Measurements from ENCODE around the gene TXNDC5. TPM values are rescaled to one million over a fixed set of nuclear protein-coding genes. Genes with fewer than 3 reads are reported as not detected.

Gene TXNDC5
- total RNA-seq, 1 donor from 2014 or later: 193 TPM

DNA sequence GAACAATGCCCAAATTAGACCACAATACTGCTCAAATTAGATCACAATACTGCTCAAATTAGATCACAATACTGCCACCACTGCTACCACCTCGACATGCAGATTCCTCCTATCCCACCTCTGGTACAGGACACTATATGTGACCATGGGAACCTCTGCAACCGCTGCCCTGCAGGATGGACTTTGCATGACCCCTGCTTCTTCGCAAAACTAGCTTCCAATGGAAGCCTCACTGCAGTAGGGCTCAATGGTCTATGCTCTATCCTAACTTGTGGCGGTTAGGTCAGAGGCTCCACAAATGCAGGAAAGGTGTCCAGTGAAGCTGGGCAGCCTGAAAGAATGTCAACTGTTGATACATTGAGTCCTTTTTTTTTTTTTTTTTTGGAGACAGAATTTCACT lies 7.8 kb upstream of the TXNDC5 start:
- no peaks in the 10 kb centered on the region for H3K9me3 ChIP-seq (ENCODE audit: insufficient read depth, low read depth, low read length)
- no peak overlapping the region for H3K4me3 ChIP-seq (ENCODE audit: insufficient read depth, low read depth, low read length)
- H3K36me3 ChIP-seq (ENCODE audit: insufficient read depth, low read length): no peaks in the 10 kb centered on the region
- H4K20me1 ChIP-seq (ENCODE audit: insufficient read depth, low read length): no peaks in the 10 kb centered on the region
- no peak overlapping the region for H3K27ac ChIP-seq (ENCODE audit: low read depth, low read length)
- FAIRE-seq: no peak
- no peaks in the 10 kb centered on the region for H3K36me3 Mint-ChIP-seq (ENCODE audit: low read depth, unreplicated experiment)
- DNase-seq (ENCODE audit: low read depth): no peak
- H3K27me3 ChIP-seq (ENCODE audit: insufficient read depth, low read length): peaks cover 9% of the 10 kb centered on the region
- no peak overlapping the region for H3K9ac ChIP-seq (ENCODE audit: low read length)
- H3K4me3 Mint-ChIP-seq (ENCODE audit: unreplicated experiment): no peak overlapping the region
- no peaks in the 10 kb centered on the region for H3K9me3 Mint-ChIP-seq (ENCODE audit: unreplicated experiment)
- no peak overlapping the region for H3K27ac Mint-ChIP-seq (ENCODE audit: unreplicated experiment)
- no peak overlapping the region for H3K4me2 ChIP-seq (ENCODE audit: low read length)
- no peak overlapping the region for H2AFZ ChIP-seq (ENCODE audit: low read depth, low read length)
- no peaks in the 10 kb centered on the region for H3K4me1 Mint-ChIP-seq (ENCODE audit: low read depth, unreplicated experiment)
- peaks cover 7% of the 10 kb centered on the region for H3K27me3 Mint-ChIP-seq (ENCODE audit: low read depth, unreplicated experiment)
- TF ChIP-seq, protein P1, sequence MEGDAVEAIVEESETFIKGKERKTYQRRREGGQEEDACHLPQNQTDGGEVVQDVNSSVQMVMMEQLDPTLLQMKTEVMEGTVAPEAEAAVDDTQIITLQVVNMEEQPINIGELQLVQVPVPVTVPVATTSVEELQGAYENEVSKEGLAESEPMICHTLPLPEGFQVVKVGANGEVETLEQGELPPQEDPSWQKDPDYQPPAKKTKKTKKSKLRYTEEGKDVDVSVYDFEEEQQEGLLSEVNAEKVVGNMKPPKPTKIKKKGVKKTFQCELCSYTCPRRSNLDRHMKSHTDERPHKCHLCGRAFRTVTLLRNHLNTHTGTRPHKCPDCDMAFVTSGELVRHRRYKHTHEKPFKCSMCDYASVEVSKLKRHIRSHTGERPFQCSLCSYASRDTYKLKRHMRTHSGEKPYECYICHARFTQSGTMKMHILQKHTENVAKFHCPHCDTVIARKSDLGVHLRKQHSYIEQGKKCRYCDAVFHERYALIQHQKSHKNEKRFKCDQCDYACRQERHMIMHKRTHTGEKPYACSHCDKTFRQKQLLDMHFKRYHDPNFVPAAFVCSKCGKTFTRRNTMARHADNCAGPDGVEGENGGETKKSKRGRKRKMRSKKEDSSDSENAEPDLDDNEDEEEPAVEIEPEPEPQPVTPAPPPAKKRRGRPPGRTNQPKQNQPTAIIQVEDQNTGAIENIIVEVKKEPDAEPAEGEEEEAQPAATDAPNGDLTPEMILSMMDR (IDR thresholded peaks at IDR 0.05; ENCODE audit: insufficient read depth, low read depth, low read length): no peak
- no peak for TF ChIP-seq EZH2 (IDR thresholded peaks at IDR 0.05; ENCODE audit: insufficient read depth, low read length)
- H3K79me2 ChIP-seq (ENCODE audit: insufficient read depth, low read length): no peaks in the 10 kb centered on the region
- H3K4me1 ChIP-seq (ENCODE audit: insufficient read depth, low read length): peaks cover 12% of the 10 kb centered on the region

DNA sequence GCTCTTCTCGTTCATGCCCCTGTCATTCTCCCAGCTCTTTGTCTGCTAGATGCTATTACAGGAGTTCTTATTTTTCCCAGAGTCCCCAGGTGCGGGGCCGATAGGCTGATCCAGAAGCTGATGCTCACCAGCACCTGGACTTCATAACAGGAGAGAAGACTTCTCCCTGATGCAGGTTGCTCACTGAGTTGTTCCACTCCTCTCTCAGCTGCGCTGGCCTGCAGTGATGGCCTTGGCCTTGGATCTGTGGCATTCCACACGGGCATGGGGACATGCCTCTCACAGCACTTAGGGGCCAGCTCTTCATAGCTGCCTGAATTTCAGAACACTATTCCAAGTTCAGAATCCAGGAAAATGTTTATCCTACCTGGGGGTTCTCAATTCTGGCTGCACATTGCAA lies 7.1 kb upstream of the TXNDC5 start:
- no peaks in the 10 kb centered on the region for H3K9me3 Mint-ChIP-seq (ENCODE audit: unreplicated experiment)
- no peak overlapping the region for H3K4me3 ChIP-seq (ENCODE audit: insufficient read depth, low read depth, low read length)
- H3K9ac ChIP-seq (ENCODE audit: low read length): no peak overlapping the region
- FAIRE-seq (no peak), DNase-seq (ENCODE audit: low read depth) (no peak)
- TF ChIP-seq, protein P1 (IDR thresholded peaks at IDR 0.05; ENCODE audit: insufficient read depth, low read depth, low read length): no peak
- TF ChIP-seq EZH2 (IDR thresholded peaks at IDR 0.05; ENCODE audit: insufficient read depth, low read length): no peak
- H3K4me1 Mint-ChIP-seq (ENCODE audit: low read depth, unreplicated experiment): no peaks in the 10 kb centered on the region
- peaks cover 7% of the 10 kb centered on the region for H3K27me3 Mint-ChIP-seq (ENCODE audit: low read depth, unreplicated experiment)
- no peaks in the 10 kb centered on the region for H4K20me1 ChIP-seq (ENCODE audit: insufficient read depth, low read length)
- no peaks in the 10 kb centered on the region for H3K9me3 ChIP-seq (ENCODE audit: insufficient read depth, low read depth, low read length)
- H3K27me3 ChIP-seq (ENCODE audit: insufficient read depth, low read length): peaks cover 14% of the 10 kb centered on the region
- H3K27ac ChIP-seq (ENCODE audit: low read depth, low read length): no peak overlapping the region
- no peaks in the 10 kb centered on the region for H3K36me3 Mint-ChIP-seq (ENCODE audit: low read depth, unreplicated experiment)
- no peak overlapping the region for H3K27ac Mint-ChIP-seq (ENCODE audit: unreplicated experiment)
- H3K4me1 ChIP-seq (ENCODE audit: insufficient read depth, low read length): peaks cover 12% of the 10 kb centered on the region
- no peaks in the 10 kb centered on the region for H3K79me2 ChIP-seq (ENCODE audit: insufficient read depth, low read length)
- no peak overlapping the region for H3K4me3 Mint-ChIP-seq (ENCODE audit: unreplicated experiment)
- no peaks in the 10 kb centered on the region for H3K36me3 ChIP-seq (ENCODE audit: insufficient read depth, low read length)
- H3K4me2 ChIP-seq (ENCODE audit: low read length): no peak overlapping the region
- H2AFZ ChIP-seq (ENCODE audit: low read depth, low read length): no peak overlapping the region

DNA sequence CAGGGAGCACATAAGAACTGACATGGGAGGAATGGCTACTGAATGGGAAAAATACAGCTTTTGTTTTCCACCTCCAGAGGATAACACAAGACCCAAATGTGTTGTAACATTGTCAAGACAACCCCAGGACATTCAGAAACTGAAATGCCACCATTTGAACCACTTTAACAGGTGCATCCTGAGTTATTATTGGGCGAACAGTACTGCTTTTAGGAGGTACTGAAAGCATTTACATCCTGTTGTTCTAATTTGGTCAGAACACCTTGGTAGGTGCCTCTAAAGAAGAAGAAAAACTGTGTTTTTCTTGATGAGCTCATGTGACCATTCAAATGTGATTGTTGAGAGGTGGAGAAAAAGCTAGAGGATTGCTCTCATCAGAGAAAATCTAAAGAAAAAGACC lies 6.4 kb upstream of the TXNDC5 start:
- Histone ChIP-seq H3K27ac (ENCODE audit: low read depth, low read length) (no peak overlapping the region), H2AFZ (ENCODE audit: low read depth, low read length) (no peak overlapping the region), H3K4me3 (ENCODE audit: insufficient read depth, low read depth, low read length) (no peak overlapping the region), H4K20me1 (ENCODE audit: insufficient read depth, low read length) (no peaks in the 10 kb centered on the region), H3K36me3 (ENCODE audit: insufficient read depth, low read length) (no peaks in the 10 kb centered on the region), H3K4me2 (ENCODE audit: low read length) (no peak overlapping the region), H3K4me1 (ENCODE audit: insufficient read depth, low read length) (peaks cover 12% of the 10 kb centered on the region), H3K27me3 (ENCODE audit: insufficient read depth, low read length) (peaks cover 16% of the 10 kb centered on the region), H3K79me2 (ENCODE audit: insufficient read depth, low read length) (no peaks in the 10 kb centered on the region), H3K9ac (ENCODE audit: low read length) (no peak overlapping the region), H3K9me3 (ENCODE audit: insufficient read depth, low read depth, low read length) (no peaks in the 10 kb centered on the region)
- FAIRE-seq (no peak), DNase-seq (ENCODE audit: low read depth) (no peak)
- H3K27ac Mint-ChIP-seq (ENCODE audit: unreplicated experiment): no peak overlapping the region
- H3K9me3 Mint-ChIP-seq (ENCODE audit: unreplicated experiment): no peaks in the 10 kb centered on the region
- H3K4me1 Mint-ChIP-seq (ENCODE audit: low read depth, unreplicated experiment): no peaks in the 10 kb centered on the region
- peaks cover 7% of the 10 kb centered on the region for H3K27me3 Mint-ChIP-seq (ENCODE audit: low read depth, unreplicated experiment)
- no peaks in the 10 kb centered on the region for H3K36me3 Mint-ChIP-seq (ENCODE audit: low read depth, unreplicated experiment)
- no peak overlapping the region for H3K4me3 Mint-ChIP-seq (ENCODE audit: unreplicated experiment)
- TF ChIP-seq, protein P1 (IDR thresholded peaks at IDR 0.05; ENCODE audit: insufficient read depth, low read depth, low read length): no peak
